K562 treated with DMSO at 1 percent for 12 hours (cell line): ENCODE results near the gene CHMP6. TPM values are rescaled to one million over a fixed set of nuclear protein-coding genes. Genes with fewer than 3 reads are reported as not detected.

Experiments used
- total RNA-seq: library from RNA; unstranded; fragments of 300-600 nt; gene quantifications from 2 replicates; pipeline ENCODE4 v1.2.3, GENCODE V29; 2022; ENCODE audit not compliant: insufficient read depth

The CHMP6 gene
- total RNA-seq = 20.3 and 21.7 TPM in 2 replicates

GRCh38 chr17:80991645-80992076, at the start of gene CHMP6:
Gene CHMP6 (plus strand): TSS chr17:80991841. CDS start chr17:80991919, 78 bp downstream.

GRCh38 chr17:81034779-81035520, 43.3 kb downstream of the CHMP6 start, which contains the start of gene BAIAP2:
Gene BAIAP2 (plus strand): TSS chr17:81035151. CDS start chr17:81035255, 104 bp downstream.

Other genes starting within 250 kb of the CHMP6 start
- 76.3 and 78.7 TPM in 2 replicates for gene BAIAP2, start 43.3 kb downstream of the CHMP6 start, total RNA-seq
- not detected in 2 replicates for gene PVALEF, start 173.7 kb downstream of the CHMP6 start, total RNA-seq
- gene AATK, start 174.4 kb downstream of the CHMP6 start, total RNA-seq = 0.15 TPM in 1 of 2 replicates, not detected in the other
- 20.5 and 23.7 TPM in 2 replicates for gene CEP131, start 231.1 kb downstream of the CHMP6 start, total RNA-seq
- gene TEPSIN, start 247.2 kb downstream of the CHMP6 start, total RNA-seq = 14.7 and 32.0 TPM in 2 replicates
- 42.6 and 60.3 TPM in 2 replicates for gene NDUFAF8, start 247.5 kb downstream of the CHMP6 start, total RNA-seq